ENCODE measurements around the gene PRTN3. TPM values are rescaled to one million over a fixed set of nuclear protein-coding genes. Genes with fewer than 3 reads are reported as not detected.

PRTN3 gene
- polyA plus RNA-seq, 1 donor = 6.1 TPM

Other genes starting within 250 kb of the PRTN3 start
- gene POLRMT, start 207.5 kb upstream of the PRTN3 start, polyA plus RNA-seq (ENCODE audit: insufficient read length) = 36.0 TPM
- gene FGF22, start 201.1 kb upstream of the PRTN3 start, polyA plus RNA-seq (ENCODE audit: insufficient read length) = 0.28 TPM
- 32.3 TPM for gene RNF126, start 177.8 kb upstream of the PRTN3 start, polyA plus RNA-seq (ENCODE audit: insufficient read length)
- 17.9 TPM for gene FSTL3, start 164.6 kb upstream of the PRTN3 start, polyA plus RNA-seq (ENCODE audit: insufficient read length)
- 0.32 TPM for gene PRSS57, start 145.5 kb upstream of the PRTN3 start, polyA plus RNA-seq (ENCODE audit: insufficient read length)
- gene PALM, start 132.1 kb upstream of the PRTN3 start, polyA plus RNA-seq (ENCODE audit: insufficient read length) = 47.0 TPM
- 0.21 TPM for gene MISP, start 89.9 kb upstream of the PRTN3 start, polyA plus RNA-seq (ENCODE audit: insufficient read length)
- 127 TPM for gene PTBP1, start 43.5 kb upstream of the PRTN3 start, polyA plus RNA-seq (ENCODE audit: insufficient read length)
- not detected for gene PLPPR3, start 19.0 kb upstream of the PRTN3 start, polyA plus RNA-seq (ENCODE audit: insufficient read length)
- gene AZU1, start 13.2 kb upstream of the PRTN3 start, polyA plus RNA-seq (ENCODE audit: insufficient read length) = 3.2 TPM
- 0.89 TPM for gene ELANE, start 11.3 kb downstream of the PRTN3 start, polyA plus RNA-seq (ENCODE audit: insufficient read length)
- gene CFD, start 18.7 kb downstream of the PRTN3 start, polyA plus RNA-seq (ENCODE audit: insufficient read length) = 4.1 TPM
- gene MED16, start 52.2 kb downstream of the PRTN3 start, polyA plus RNA-seq (ENCODE audit: insufficient read length) = 49.8 TPM
- not detected for gene RNU6-9, start 52.5 kb downstream of the PRTN3 start, polyA plus RNA-seq (ENCODE audit: insufficient read length)
- gene R3HDM4, start 72.2 kb downstream of the PRTN3 start, polyA plus RNA-seq (ENCODE audit: insufficient read length) = 28.6 TPM
- gene KISS1R, start 76.3 kb downstream of the PRTN3 start, polyA plus RNA-seq (ENCODE audit: insufficient read length) = not detected
- gene ARID3A, start 85.0 kb downstream of the PRTN3 start, polyA plus RNA-seq (ENCODE audit: insufficient read length) = 17.3 TPM
- gene WDR18, start 143.3 kb downstream of the PRTN3 start, polyA plus RNA-seq (ENCODE audit: insufficient read length) = 39.3 TPM
- gene GRIN3B, start 159.4 kb downstream of the PRTN3 start, polyA plus RNA-seq (ENCODE audit: insufficient read length) = 0.22 TPM
- gene TMEM259, start 180.1 kb downstream of the PRTN3 start, polyA plus RNA-seq (ENCODE audit: insufficient read length) = 94.8 TPM
- gene RNU6-2, start 180.5 kb downstream of the PRTN3 start, polyA plus RNA-seq (ENCODE audit: insufficient read length) = not detected
- 58.2 TPM for gene CNN2, start 185.6 kb downstream of the PRTN3 start, polyA plus RNA-seq (ENCODE audit: insufficient read length)
- gene ABCA7, start 199.1 kb downstream of the PRTN3 start, polyA plus RNA-seq (ENCODE audit: insufficient read length) = 27.8 TPM
- gene ARHGAP45, start 226.2 kb downstream of the PRTN3 start, polyA plus RNA-seq (ENCODE audit: insufficient read length) = 9.8 TPM